ENCODE data around the gene PDE6C. TPM values are rescaled to one million over a fixed set of nuclear protein-coding genes. Genes with fewer than 3 reads are reported as not detected.
"Not testable (repeated sequence)": the region's sequence is repeated elsewhere in the genome, so short reads cannot be mapped to it uniquely, and the experiment has no call there.

Gene PDE6C
- total RNA-seq, 2 experiments from 2014 or later, result not detected

DNA sequence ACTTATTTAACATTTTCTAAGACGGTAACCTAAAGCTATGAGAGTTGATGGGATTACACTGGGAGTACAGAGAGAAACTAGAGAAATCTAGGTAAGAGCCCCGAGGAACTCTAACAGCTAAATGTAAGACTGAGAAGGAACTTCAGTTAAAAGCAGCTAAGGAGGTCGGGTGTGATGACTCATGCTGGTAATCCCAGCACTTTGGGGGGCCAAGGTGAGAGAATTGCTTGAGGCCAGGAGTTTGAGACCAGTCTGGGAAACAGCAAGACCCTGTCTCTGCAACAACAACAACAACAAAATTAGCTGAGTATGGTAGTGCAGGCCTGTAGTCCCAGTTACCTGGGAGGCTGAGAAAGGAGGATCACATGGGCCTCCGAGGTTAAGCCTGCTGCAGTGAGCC lies 66.0 kb downstream of the PDE6C start:
- Mint-ChIP-seq H3K4me1 (no peaks in the 10 kb centered on the region), H3K9me3 (no peaks in the 10 kb centered on the region), H3K27ac (no peak overlapping the region), H3K4me3 (no peak overlapping the region), H3K27me3 (no peaks in the 10 kb centered on the region), H3K36me3 (peaks cover 4% of the 10 kb centered on the region)
- no peak for DNase-seq
- ATAC-seq (ENCODE audit: low read depth), result no peak
- POLR2A ChIA-PET, result no interaction called here

DNA sequence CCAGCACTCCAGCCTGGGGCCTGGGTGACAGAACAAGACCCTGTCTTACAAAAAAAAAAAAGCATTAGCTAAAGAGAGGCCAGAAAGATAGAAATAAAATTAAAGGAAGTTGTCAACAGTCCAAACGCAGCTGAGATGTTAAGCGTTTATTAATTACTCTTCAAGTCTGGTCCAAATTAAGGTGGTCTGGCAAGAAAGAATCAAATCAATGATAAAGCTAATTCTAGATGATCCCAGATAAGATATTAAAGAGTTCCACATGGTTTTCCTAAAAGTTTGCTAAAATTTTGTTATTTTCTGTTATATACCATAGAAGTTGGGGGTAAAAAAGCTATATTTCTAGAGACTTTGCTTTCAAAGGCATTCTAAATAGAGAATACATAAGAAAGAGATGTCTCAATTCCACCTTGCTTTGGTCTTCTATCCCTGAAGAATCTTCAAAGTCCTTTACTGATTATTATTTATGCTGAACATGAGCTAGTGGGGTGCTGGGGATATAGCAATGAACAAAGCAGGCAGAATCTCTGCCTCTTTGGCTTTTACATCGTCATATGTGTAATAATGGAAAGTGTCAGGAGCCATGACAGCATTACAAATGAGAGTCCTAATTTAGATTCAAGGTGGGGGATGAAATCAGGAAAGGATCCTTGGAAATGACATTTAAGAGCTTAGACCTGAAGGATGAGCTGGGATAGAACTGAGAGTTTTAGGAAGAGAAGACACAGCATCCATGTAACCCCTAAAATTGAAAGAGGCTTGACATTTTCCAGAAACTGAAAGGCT lies 66.7 kb downstream of the PDE6C start:
- no peak for DNase-seq
- no peak overlapping the region for H3K4me3 Mint-ChIP-seq
- H3K9me3 Mint-ChIP-seq, result no peaks in the 10 kb centered on the region
- H3K27ac Mint-ChIP-seq, result no peak overlapping the region
- H3K36me3 Mint-ChIP-seq, result peaks cover 2% of the 10 kb centered on the region
- ATAC-seq (ENCODE audit: low read depth), result no peak
- no peaks in the 10 kb centered on the region for H3K4me1 Mint-ChIP-seq
- POLR2A ChIA-PET, result no interaction called here
- H3K27me3 Mint-ChIP-seq, result no peaks in the 10 kb centered on the region

DNA sequence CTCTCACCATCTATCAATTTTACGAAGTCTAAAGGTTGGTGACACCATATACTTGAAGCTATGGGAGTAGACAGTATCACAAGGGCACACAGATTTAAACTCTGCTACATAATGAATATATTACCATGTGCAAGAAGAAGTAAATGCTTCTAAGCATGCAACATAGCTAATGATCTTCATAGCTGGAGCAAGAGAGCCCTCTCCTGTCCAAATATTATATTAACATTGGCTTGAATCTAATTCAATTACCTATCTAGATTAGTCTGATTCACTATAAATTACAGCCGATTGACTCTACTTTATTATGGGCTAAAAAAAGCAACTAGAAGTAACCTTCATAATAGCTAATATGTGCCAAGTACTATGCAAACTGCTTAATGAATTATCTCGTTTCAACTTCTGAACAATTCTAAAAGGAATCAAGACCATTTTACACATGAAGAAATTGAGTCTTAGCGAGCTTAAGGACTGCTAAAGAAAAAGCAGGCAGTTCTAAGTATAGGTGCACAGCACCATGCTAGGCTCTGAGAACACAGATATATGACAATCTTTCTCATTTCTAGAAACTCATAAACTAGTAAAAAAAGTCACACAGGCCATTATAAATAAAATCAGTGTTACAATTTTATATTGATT lies 68.2 kb downstream of the PDE6C start:
- Mint-ChIP-seq H3K4me1 (no peaks in the 10 kb centered on the region), H3K27me3 (no peaks in the 10 kb centered on the region), H3K4me3 (no peak overlapping the region), H3K9me3 (no peaks in the 10 kb centered on the region), H3K27ac (no peak overlapping the region), H3K36me3 (no peaks in the 10 kb centered on the region)
- POLR2A ChIA-PET, result interaction anchor here (0.8 kb wide), 1 partner anchor 22 kb away, joined by 5 read pairs; the partner anchor contains the start of gene FRA10AC1
- no peak for ATAC-seq (ENCODE audit: low read depth)
- DNase-seq, result no peak

DNA sequence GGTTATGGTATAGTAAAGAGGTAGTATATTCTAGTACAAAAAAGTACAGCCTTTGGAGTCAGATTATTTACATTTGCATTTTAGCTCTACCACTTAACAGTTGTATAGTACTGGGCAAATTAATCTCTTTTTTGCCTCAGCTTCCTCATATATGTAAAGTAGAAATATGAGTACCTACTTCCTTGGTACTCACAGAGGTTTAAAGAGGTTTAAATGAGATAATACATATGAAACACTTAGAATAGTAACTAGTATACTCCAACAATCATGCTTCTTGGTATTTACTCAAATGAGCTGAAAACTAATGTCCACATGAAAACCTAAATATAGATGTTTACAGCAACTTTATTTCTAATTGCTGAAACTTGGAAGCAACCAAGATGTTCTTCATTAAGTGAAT lies 75.4 kb downstream of the PDE6C start:
- no peak for ATAC-seq (ENCODE audit: low read depth)
- Mint-ChIP-seq H3K27ac (no peak overlapping the region), H3K4me1 (no peaks in the 10 kb centered on the region), H3K4me3 (no peak overlapping the region), H3K9me3 (no peaks in the 10 kb centered on the region), H3K36me3 (peaks cover 5% of the 10 kb centered on the region), H3K27me3 (no peaks in the 10 kb centered on the region)
- POLR2A ChIA-PET, result no interaction called here
- no peak for DNase-seq

DNA sequence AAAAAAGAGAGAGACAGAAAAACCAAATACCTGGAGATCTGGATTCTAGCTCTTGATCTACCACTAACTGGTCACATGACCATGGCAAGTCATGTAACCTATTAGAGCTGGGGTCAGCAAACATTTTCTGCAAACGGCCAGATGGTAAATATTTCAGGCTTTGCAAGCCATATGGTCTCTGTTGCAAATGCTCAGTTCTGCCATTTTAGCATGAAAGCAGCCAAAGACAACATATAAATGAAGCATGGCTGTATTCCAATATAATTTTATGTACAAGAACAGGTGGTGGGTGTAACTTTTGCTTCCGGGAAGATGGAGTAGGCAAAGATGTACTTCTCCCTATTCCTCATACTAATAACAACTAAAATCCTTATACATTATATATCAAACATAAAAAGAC lies 83.4 kb downstream of the PDE6C start:
- H3K27ac Mint-ChIP-seq, result no peak overlapping the region
- DNase-seq (no peak), ATAC-seq (ENCODE audit: low read depth) (no peak)
- no peaks in the 10 kb centered on the region for H3K27me3 Mint-ChIP-seq
- H3K9me3 Mint-ChIP-seq, result no peaks in the 10 kb centered on the region
- POLR2A ChIA-PET, result no interaction called here
- no peak overlapping the region for H3K4me3 Mint-ChIP-seq
- H3K36me3 Mint-ChIP-seq, result peaks cover 14% of the 10 kb centered on the region
- H3K4me1 Mint-ChIP-seq, result peaks cover 5% of the 10 kb centered on the region

DNA sequence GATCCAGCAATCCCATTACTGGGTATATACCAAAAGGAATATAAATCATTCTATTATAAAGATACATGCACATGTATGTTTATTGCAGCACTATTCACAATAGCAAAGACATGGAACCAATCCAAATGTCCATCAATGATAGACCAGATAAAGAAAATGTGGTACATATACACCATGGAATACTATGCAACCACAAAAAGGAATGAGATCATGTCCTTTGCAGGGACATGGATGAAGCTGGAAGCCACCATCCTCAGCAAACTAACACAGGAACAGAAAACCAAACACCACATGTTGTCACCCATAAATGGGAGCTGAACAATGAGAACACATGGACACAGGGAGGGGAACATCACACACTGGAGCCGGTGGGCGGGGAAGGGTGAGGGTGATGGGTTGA lies 84.2 kb downstream of the PDE6C start:
- H3K4me1 Mint-ChIP-seq; H3K27ac Mint-ChIP-seq; H3K27me3 Mint-ChIP-seq; POLR2A ChIA-PET; ATAC-seq (ENCODE audit: low read depth); DNase-seq; H3K4me3 Mint-ChIP-seq; H3K9me3 Mint-ChIP-seq: not testable (repeated sequence)
- peaks cover 11% of the 10 kb centered on the region for H3K36me3 Mint-ChIP-seq

DNA sequence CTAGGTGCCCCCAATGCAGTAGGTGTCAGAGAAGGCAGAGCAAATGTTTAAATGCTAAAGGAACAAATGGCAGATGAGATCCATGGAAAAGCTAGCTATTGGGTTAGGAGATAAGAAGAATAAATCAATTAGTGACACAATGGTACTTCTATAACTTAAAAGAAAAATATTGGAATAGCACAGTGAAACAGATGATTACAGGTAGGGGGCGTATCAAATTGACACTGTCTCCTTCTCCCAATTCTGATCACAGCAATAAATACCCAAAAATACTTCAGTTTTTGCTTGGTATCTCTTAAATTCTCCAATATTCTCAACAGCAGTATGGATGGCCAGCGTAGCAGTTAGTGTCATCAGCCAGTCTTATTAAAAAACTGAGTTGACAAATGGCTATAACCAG lies 84.9 kb downstream of the PDE6C start:
- peaks cover 11% of the 10 kb centered on the region for H3K36me3 Mint-ChIP-seq
- H3K4me3 Mint-ChIP-seq, result no peak overlapping the region
- peaks cover 5% of the 10 kb centered on the region for H3K4me1 Mint-ChIP-seq
- H3K27ac Mint-ChIP-seq, result no peak overlapping the region
- no peaks in the 10 kb centered on the region for H3K9me3 Mint-ChIP-seq
- DNase-seq (no peak), ATAC-seq (ENCODE audit: low read depth) (no peak)
- POLR2A ChIA-PET, result no interaction called here
- H3K27me3 Mint-ChIP-seq, result no peaks in the 10 kb centered on the region

DNA sequence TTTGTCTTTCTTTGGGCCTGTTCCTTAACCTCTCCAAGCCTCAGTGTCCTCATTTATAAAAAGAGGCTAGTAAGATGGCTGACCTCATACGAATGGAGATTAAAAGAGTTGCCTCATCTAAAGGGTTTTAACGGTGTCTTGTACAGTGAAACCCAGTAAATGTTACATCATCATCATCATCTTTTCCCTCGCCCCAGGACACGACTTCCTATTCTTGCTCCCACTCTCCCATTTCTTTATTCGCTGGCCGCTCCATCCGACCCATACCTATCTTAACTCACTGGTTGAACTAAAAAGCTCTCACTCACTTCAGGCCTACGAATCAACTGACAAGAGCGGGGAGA lies 89.5 kb downstream of the PDE6C start:
- no peaks in the 10 kb centered on the region for H3K27me3 Mint-ChIP-seq
- POLR2A ChIA-PET, result interaction anchor here (0.7 to 2.4 kb wide), 3 partner anchors 10 to 192 kb away, joined by 4 to 11 read pairs (median 5); partner anchors contain the start of gene SLC35G1

DNA sequence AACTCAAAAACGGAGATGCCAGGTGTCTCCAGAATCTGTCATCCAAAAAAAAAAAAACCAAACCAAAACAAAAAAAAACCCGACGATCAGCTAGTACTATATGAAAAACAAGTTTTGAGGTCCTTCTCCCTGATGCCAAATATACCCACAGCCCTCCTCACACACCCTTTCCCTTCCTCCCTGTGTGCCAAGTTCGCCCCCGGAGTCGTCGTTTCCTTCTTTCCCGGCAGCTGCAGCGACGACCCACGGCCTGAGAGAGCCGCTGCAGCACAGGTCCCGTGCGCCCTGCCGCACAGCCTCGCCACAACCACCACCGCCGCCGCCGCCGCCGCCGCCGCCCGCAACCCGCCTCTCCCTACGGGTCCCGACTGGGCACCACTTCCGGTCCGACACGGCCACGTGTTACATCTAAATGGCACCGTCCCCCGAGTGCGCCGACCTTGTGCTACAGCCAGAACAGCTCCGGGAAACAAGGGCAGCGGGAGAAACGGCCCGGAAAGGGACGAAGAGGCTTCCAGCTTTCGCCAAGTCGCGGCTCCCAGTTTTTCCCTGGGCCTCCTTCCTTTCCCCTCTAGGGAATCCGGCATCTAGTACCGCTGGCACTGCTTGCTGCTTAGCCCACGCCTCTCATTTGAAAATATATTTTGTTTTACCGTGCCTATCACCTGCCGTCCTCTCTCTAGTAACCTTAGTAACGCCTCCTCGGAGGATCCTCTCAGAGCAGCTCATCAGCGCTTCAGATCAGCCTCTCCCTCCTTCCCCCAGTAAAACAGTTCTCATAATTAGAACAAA lies 90.1 kb downstream of the PDE6C start, which contains the start of gene FRA10AC1:
FRA10AC1 (minus strand) TSS at position 383 of the 792 bp plus-strand sequence. CDS start 2,486 bp downstream, outside the sequence.
- POLR2A ChIA-PET, result interaction anchor here (0.7 to 2.4 kb wide), 3 partner anchors 11 to 191 kb away, joined by 4 to 11 read pairs (median 5); partner anchors contain the start of gene SLC35G1
- H3K4me1 Mint-ChIP-seq, result peaks cover 6% of the 10 kb centered on the region
- H3K27ac Mint-ChIP-seq, result no peak within 1 kb of the TSS
- no peaks in the 10 kb centered on the region for H3K27me3 Mint-ChIP-seq
- DNase-seq, result peak; percentile 92
- no peaks in the 10 kb centered on the region for H3K36me3 Mint-ChIP-seq
- ATAC-seq (ENCODE audit: low read depth), result peak; percentile 88
- H3K9me3 Mint-ChIP-seq, result no peaks in the 10 kb centered on the region
- H3K4me3 Mint-ChIP-seq, result no peak within 1 kb of the TSS

More for the DNA sequence above, 89.5 kb downstream of the PDE6C start:
- DNase-seq (no peak), ATAC-seq (ENCODE audit: low read depth) (peak; percentile 13)
- peaks cover 3% of the 10 kb centered on the region for H3K36me3 Mint-ChIP-seq
- H3K27ac Mint-ChIP-seq, result no peak overlapping the region
- H3K4me1 Mint-ChIP-seq, result peaks cover 7% of the 10 kb centered on the region
- no peak overlapping the region for H3K4me3 Mint-ChIP-seq
- no peaks in the 10 kb centered on the region for H3K9me3 Mint-ChIP-seq

DNA sequence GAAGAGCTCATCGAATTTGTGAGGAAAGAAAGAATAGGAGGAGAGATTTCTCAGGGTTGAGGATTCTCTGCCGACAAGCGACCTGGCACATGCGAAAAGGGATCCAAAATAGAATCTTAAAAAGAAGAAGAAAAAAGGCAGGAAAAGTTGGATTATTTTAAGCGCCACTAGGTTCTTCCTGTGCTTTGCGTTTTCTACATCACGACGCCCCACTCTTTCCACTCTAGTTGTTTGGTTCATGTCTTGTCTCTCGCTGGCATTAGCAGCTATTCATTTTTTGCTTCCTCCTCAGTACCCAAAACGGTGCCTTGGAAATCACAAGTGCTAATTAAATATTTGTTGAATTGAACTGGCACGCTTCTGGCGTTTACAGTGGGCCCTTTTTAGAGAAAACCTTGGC lies 90.7 kb downstream of the PDE6C start:
- H3K4me1 Mint-ChIP-seq, result peaks cover 11% of the 10 kb centered on the region
- no peaks in the 10 kb centered on the region for H3K9me3 Mint-ChIP-seq
- no peak overlapping the region for H3K4me3 Mint-ChIP-seq
- ATAC-seq (ENCODE audit: low read depth) (no peak), DNase-seq (no peak)
- H3K27ac Mint-ChIP-seq, result no peak overlapping the region
- POLR2A ChIA-PET, result interaction anchor here (2.4 kb wide), 1 partner anchor 191 kb away, joined by 11 read pairs; the partner anchor contains the start of gene SLC35G1
- H3K36me3 Mint-ChIP-seq, result no peaks in the 10 kb centered on the region
- no peaks in the 10 kb centered on the region for H3K27me3 Mint-ChIP-seq

DNA sequence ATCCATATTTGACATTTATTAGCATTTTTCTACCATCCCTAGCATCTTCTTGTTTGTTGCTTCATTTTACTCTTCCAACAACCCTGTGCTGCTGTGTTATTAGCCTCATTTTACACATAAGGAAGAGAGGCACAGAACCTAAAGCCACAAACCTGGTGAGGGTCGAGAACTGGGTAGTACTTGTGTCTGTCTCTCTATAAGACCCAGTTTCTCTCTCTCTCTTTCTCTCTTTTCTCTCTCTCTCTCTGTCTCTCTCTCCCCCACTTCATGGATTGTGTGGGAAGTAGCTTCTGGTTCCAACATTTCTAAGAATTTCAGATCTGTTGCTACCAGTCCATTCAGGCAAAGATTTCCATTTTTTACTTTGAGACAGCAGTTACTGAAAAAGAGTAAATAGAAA lies 91.5 kb downstream of the PDE6C start:
- Mint-ChIP-seq H3K4me3 (peak overlapping the region; percentile 66), H3K36me3 (no peaks in the 10 kb centered on the region), H3K9me3 (no peaks in the 10 kb centered on the region), H3K4me1 (peaks cover 11% of the 10 kb centered on the region), H3K27me3 (no peaks in the 10 kb centered on the region), H3K27ac (no peak overlapping the region)
- DNase-seq (no peak), ATAC-seq (ENCODE audit: low read depth) (no peak)
- POLR2A ChIA-PET, result no interaction called here

DNA sequence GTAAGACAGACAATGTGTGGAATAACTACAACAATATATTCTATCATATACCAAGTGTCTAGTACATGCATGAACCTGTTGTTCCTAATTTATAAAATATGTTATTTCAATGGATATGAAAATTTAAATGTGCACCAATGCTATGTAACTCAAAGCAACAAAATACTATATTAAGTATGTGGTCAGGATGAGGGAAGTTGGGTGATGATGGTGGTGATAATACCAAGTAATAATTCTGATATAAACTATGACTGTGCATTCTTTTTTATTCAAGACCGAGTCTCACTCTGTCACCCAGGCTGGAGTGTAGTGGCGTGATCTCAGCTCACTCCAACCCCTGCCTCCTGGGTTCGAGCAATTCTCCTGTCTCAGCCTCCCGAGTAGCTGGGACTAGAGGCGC lies 92.1 kb downstream of the PDE6C start:
- ATAC-seq (ENCODE audit: low read depth), result no peak
- Mint-ChIP-seq H3K27ac (no peak overlapping the region), H3K36me3 (no peaks in the 10 kb centered on the region), H3K9me3 (no peaks in the 10 kb centered on the region), H3K4me1 (peaks cover 11% of the 10 kb centered on the region), H3K4me3 (no peak overlapping the region), H3K27me3 (no peaks in the 10 kb centered on the region)
- DNase-seq, result no peak
- POLR2A ChIA-PET, result no interaction called here

DNA sequence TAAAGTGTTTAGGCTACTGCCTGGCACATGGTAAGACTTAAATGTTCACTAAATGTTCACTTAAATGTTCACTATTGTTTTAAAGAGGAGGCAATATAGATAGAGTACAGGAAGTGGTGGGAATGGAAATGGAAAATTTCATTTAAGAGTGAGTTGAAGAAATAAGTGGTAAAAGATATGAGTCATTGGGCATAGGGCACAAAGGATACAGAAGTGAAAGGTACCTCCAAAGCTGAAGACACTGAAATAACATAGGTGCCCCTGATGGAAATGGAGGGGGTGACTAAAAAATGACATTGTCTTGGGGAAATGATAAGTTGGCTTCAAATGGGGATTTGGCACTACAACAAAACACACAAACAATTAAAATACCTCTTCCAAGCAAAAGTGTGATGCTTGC lies 95.3 kb downstream of the PDE6C start:
- Mint-ChIP-seq H3K9me3 (no peaks in the 10 kb centered on the region), H3K27me3 (no peaks in the 10 kb centered on the region), H3K27ac (no peak overlapping the region), H3K4me3 (no peak overlapping the region), H3K4me1 (peaks cover 11% of the 10 kb centered on the region), H3K36me3 (no peaks in the 10 kb centered on the region)
- DNase-seq (no peak), ATAC-seq (ENCODE audit: low read depth) (no peak)
- POLR2A ChIA-PET, result no interaction called here
